ENCODE measurements around the gene ZCCHC17.
"Not testable (repeated sequence)": the region's sequence is repeated elsewhere in the genome, so short reads cannot be mapped to it uniquely, and the experiment has no call there.

The ZCCHC17 gene, protein sequence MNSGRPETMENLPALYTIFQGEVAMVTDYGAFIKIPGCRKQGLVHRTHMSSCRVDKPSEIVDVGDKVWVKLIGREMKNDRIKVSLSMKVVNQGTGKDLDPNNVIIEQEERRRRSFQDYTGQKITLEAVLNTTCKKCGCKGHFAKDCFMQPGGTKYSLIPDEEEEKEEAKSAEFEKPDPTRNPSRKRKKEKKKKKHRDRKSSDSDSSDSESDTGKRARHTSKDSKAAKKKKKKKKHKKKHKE

DNA sequence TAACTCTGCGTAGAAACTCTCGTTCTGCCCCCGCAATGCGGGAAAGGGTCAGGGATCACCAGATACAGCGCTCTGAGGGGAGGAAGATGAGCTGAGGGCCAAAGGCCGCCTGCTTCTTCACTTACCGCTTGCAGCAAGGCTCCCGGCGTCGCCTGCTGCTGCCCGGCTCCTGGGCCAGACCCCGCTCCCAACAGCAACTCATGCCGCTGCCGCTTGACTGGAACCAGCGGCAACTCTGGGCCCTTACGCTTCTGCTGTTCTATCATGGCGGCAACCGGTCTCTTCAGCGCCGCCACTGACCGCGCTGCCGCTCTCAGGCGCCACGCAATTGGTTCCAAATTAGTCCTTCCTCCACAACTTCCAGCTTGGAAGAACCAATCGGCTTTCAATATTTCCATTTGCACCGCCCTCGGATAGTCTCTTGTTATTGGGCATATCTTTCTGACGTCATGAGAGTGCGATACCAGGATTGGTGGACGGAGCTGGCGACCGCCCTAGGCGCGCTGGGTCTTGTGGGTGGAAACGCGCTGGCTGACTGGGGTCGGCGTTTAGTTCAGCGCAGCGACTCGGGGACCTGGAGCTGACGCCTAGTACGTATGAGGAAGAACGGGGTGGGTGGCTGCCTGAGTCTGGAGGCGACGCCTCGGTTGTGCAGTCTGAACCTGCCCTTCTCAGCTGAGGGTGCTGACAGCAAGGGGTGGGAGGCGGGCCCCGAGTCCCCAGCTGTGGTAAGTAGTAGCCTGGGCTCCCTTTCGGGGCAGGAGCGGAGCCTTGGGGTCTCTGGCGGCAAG, at the start of gene ZCCHC17, which contains the start of gene SNRNP40:
Gene ZCCHC17, plus strand, starts transcription at position 547 of the 791 bp plus-strand sequence. CDS start 13,067 bp downstream, outside the sequence.
Gene SNRNP40, minus strand, starts transcription at position 303 of the 791 bp plus-strand sequence. Its CDS starts 37 bp downstream, at position 266.
- in situ Hi-C loops (cut with HindIII; ENCODE audit: low pct_unique_long_range_greater_than_20kb, low sequenced_read_pairs), result no loop called here
- no peak for TF ChIP-seq JUND (IDR thresholded peaks at IDR 0.05; ENCODE audit: low read depth)
- DNase-seq (ENCODE audit: low read depth in 1 of 2, low spot score in 1 of 2), result peak; percentile 93 to 99

DNA sequence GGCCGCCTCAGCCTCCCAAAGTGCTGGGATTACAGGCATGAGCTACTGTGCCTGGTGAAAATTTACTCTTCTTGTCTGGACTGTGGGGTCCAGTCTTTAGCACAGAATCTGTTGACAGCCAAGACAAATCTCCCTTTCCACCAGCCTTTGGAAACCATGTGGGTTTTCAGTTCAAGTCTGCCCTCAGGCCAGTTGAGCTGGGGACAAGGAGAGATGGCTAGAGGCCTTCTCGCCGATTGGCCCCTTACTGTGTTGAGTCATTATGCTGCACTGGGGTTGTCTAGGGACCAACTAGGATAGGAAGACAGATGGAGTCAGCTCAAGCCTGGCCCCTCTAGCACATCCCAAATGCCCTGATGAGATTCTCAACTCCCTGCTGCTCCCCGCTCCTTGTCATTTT, 48.6 kb upstream of the ZCCHC17 start:
- no peak for DNase-seq (ENCODE audit: low read depth in 1 of 2, low spot score in 1 of 2)
- in situ Hi-C loops (cut with HindIII; ENCODE audit: low pct_unique_long_range_greater_than_20kb, low sequenced_read_pairs), result no loop called here
- TF ChIP-seq JUND (IDR thresholded peaks at IDR 0.05; ENCODE audit: low read depth), result no peak

DNA sequence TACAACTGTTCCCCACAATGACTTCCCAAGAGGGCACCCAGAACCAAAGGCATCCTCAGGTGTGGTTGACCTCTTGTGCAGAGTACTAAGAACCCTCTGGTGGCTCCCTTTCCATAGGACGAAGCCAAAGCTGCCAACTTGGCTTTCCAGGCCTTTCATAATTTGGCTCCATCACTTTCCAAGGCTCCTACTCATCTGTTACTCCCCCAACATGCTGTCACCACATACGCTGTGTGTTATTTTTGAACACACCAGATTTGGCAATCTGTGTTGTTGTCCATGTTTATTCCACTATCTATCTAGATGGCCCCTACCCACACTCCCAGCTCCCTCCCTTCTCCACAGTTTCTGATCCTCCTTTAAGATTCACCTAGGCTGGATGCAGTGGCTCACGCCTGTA, 47.0 kb upstream of the ZCCHC17 start:
- no peak for TF ChIP-seq JUND (IDR thresholded peaks at IDR 0.05; ENCODE audit: low read depth)
- DNase-seq (ENCODE audit: low read depth in 1 of 2, low spot score in 1 of 2), result no peak
- in situ Hi-C loops (cut with HindIII; ENCODE audit: low pct_unique_long_range_greater_than_20kb, low sequenced_read_pairs), result no loop called here

DNA sequence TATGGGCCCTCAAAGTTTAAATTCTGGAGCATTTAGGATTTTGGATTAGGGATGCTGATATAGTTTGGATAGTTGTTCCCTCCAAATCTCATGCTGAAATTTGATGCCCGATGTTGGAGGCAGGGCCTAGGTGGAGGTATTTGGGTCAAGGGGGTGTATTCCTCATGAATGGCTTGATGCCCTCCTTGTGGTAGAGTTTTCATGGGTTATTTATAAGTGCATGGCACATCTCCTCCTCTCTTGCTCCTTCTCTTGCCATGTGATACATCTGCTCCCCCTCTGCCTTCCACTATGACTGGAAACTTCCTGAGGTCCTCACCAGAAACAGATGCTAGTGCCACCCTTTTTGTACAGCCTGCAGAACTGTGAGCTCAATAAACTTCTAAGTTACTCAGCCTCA, 39.6 kb upstream of the ZCCHC17 start:
- TF ChIP-seq JUND (IDR thresholded peaks at IDR 0.05; ENCODE audit: low read depth), result no peak
- in situ Hi-C loops (cut with HindIII; ENCODE audit: low pct_unique_long_range_greater_than_20kb, low sequenced_read_pairs), result no loop called here

DNA sequence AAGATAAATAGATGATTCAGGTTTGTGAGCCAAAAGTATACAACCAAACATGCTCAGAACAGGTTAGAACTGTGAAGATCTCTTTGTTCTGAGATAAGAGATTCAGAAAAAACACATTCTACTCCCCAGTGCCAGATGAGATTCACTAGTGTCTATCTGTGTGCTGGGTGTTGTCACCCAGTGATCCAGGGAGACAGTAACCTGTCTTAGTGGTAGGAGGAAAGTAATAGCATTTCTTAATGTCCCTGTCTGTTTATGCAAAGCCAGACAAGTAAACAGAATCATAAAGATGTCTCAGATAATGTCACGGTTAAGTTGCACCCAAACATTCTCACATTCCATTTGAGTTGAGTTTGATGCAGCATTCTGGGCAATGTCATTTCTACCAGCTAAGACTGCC, 38.3 kb upstream of the ZCCHC17 start:
- no peak for TF ChIP-seq JUND (IDR thresholded peaks at IDR 0.05; ENCODE audit: low read depth)
- peak in 1 of 2 experiments; percentile 73 for DNase-seq (ENCODE audit: low read depth in 1 of 2, low spot score in 1 of 2)
- in situ Hi-C loops (cut with HindIII; ENCODE audit: low pct_unique_long_range_greater_than_20kb, low sequenced_read_pairs), result no loop called here

More for the DNA sequence above, 39.6 kb upstream of the ZCCHC17 start:
- no peak for DNase-seq (ENCODE audit: low read depth in 1 of 2, low spot score in 1 of 2)

DNA sequence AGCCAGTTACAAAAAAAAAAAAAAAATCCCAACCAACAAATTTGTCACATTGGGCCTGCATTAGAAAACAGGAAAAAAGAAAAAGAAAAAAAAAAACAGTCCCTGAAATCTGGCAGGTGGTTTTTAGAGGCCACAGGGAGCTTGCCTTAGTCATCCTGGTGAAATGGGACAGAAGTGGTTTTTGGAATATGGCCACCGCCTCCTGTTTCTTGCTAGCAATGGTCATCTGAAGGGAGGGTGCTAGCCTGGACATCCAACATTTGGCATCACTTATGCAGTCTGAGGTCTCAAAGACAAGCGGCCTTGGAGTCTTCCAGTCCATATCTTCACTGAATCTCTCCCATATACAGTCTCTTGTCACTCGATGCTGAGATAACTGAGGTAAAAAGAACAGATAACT, 37.1 kb upstream of the ZCCHC17 start:
- in situ Hi-C loops (cut with HindIII; ENCODE audit: low pct_unique_long_range_greater_than_20kb, low sequenced_read_pairs), result no loop called here
- DNase-seq (ENCODE audit: low read depth in 1 of 2, low spot score in 1 of 2), result no peak
- TF ChIP-seq JUND (IDR thresholded peaks at IDR 0.05; ENCODE audit: low read depth), result no peak

DNA sequence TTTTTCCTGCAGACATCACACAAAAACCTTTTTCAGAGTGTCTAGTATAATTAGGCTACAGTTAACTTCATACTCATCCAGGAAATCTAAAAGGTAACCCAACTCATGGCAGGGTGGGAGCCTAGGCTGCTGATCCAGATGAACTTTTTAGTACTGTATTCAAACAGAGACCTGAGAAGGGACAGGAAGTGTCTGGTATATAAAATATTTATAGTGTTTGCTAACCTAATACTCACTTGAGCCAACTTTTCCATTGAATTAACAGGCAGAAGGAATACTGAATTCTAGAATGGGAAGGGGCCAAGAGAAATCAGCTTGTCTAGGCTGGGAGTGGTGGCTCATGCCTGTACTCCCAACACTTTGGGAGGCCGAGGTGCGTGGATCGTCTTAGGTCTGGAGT, 34.9 kb upstream of the ZCCHC17 start:
- no peak for TF ChIP-seq JUND (IDR thresholded peaks at IDR 0.05; ENCODE audit: low read depth)
- no peak for DNase-seq (ENCODE audit: low read depth in 1 of 2, low spot score in 1 of 2)
- in situ Hi-C loops (cut with HindIII; ENCODE audit: low pct_unique_long_range_greater_than_20kb, low sequenced_read_pairs), result no loop called here

DNA sequence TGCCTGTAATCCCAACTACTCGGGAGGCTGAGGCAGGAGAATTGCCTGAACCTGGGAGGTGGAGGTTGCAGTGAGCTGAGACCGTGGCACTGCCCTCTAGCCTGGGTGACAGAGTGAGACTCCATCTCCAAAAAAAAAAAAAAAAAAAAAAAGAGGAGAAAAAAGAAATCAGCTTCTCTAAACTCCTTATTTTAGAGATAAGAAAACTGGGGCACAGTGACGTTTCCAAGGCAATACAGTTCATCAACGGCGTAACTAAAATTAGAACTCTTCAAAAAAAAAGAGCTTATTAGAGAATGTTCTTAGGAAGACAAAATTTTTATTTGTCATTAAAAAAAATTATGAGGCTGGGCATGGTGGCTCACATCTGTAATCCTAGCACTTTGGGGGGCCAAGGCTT, 34.4 kb upstream of the ZCCHC17 start:
- DNase-seq (ENCODE audit: low read depth in 1 of 2, low spot score in 1 of 2); in situ Hi-C loops (cut with HindIII; ENCODE audit: low pct_unique_long_range_greater_than_20kb, low sequenced_read_pairs): not testable (repeated sequence)

DNA sequence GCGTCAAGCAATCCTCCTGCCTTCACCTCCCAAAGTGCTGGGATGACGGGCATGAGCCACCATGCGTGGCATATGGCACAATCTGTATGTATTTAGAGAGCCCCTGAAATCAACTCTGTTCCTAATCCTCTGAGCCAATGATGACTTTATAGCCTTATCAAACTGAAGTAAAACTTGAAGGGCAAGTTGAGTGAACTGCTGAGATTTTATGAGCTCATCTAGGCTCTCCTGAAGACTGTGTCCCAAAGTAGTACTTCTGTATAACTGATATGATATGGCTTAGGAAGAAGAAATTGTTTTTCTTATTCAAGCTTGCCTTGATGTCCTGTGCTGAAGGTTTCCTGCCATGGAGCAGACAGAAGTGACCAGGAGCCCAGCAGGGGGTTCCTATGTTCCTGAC, 33.4 kb upstream of the ZCCHC17 start:
- in situ Hi-C loops (cut with HindIII; ENCODE audit: low pct_unique_long_range_greater_than_20kb, low sequenced_read_pairs), result no loop called here
- TF ChIP-seq JUND (IDR thresholded peaks at IDR 0.05; ENCODE audit: low read depth), result no peak
- no peak for DNase-seq (ENCODE audit: low read depth in 1 of 2, low spot score in 1 of 2)

DNA sequence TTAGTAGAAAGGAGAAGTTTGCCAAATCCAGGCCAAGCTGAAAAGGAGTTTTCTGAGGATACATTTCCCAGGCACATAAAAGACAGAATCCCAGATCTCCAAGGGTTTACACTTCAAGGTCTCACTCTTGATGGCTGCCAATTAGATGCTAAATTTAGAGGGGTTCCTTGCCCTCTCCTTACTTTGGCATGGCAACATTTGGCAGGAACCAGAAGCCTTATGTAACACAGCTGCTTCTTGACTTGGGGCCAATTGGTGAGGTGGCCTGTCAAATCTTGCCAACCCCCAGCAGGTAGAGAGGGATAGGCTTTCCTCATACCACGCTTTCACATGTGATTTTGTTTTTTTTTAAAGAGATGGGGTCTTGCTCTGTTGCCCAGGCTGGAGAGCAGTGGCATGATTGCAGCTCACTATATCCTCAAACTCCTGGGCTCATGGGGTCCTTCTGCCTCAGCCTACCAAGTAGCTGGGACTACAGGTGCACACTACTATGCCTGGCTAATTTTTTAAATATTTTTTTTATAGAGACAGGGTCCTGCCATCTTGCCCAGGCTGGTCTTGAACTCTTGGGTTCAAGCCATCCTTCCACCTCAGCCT, 31.9 kb upstream of the ZCCHC17 start:
- no peak for DNase-seq (ENCODE audit: low read depth in 1 of 2, low spot score in 1 of 2)
- in situ Hi-C loops (cut with HindIII; ENCODE audit: low pct_unique_long_range_greater_than_20kb, low sequenced_read_pairs), result no loop called here
- no peak for TF ChIP-seq JUND (IDR thresholded peaks at IDR 0.05; ENCODE audit: low read depth)

DNA sequence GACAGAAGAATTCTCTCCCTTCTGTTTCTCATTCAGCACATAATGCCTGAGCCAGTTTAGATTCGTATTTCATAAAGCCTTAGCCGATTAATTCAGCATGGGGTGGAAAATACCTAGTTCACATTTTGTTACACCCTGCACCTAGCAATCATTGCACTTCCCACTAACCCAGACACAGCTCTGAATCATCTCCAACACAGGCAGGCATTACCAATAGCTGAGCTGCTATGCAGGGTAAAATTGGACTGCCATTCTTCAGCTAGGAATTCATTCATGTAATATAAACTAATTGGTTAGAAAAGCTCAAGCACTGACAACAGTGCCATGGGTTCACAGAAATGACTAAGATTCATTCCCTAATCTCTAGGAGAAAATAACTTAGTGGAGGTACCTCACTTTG, 30.3 kb upstream of the ZCCHC17 start:
- in situ Hi-C loops (cut with HindIII; ENCODE audit: low pct_unique_long_range_greater_than_20kb, low sequenced_read_pairs), result no loop called here
- TF ChIP-seq JUND (IDR thresholded peaks at IDR 0.05; ENCODE audit: low read depth), result no peak
- DNase-seq (ENCODE audit: low read depth in 1 of 2, low spot score in 1 of 2), result no peak

DNA sequence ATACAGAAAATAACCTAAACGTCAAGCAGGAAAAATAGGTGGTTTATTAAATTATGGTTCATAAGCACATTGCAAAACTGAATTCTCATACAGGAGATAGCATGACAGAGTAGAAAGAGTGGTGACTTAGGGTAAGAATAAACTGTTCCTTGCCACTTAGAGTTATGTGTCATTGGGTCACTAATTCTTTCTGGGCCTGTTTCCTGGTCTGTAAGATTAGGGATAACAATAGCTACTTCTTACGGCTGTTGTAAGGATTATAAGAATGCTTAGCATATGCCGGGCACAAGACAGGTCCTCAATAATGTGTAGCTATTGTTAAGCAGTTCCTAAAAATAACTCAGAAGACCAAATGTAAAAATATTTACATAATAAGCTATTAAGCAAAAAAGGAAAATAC, 24.5 kb upstream of the ZCCHC17 start:
- no peak for DNase-seq (ENCODE audit: low read depth in 1 of 2, low spot score in 1 of 2)
- in situ Hi-C loops (cut with HindIII; ENCODE audit: low pct_unique_long_range_greater_than_20kb, low sequenced_read_pairs), result no loop called here
- TF ChIP-seq JUND (IDR thresholded peaks at IDR 0.05; ENCODE audit: low read depth), result no peak

DNA sequence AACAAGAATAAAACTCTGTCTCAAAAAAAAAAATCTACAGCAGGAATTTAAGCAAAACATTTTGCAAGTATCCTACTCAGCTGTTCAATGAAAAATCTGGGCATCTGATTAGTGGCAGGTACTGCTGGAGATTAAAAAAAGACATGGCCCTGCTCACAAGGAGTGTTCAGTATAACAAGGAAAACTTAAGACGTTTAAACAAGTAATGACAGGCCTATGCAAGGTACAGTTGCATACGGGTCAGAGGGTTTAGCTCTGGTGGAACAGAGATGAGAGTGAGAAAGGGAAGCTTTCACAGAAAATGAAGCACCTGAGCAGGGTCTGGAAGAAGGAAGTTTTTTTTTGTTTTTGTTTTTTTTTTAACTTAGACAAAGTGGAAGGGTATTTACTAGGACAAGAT, 23.2 kb upstream of the ZCCHC17 start:
- TF ChIP-seq JUND (IDR thresholded peaks at IDR 0.05; ENCODE audit: low read depth), result no peak
- in situ Hi-C loops (cut with HindIII; ENCODE audit: low pct_unique_long_range_greater_than_20kb, low sequenced_read_pairs), result no loop called here
- DNase-seq (ENCODE audit: low read depth in 1 of 2, low spot score in 1 of 2), result no peak

DNA sequence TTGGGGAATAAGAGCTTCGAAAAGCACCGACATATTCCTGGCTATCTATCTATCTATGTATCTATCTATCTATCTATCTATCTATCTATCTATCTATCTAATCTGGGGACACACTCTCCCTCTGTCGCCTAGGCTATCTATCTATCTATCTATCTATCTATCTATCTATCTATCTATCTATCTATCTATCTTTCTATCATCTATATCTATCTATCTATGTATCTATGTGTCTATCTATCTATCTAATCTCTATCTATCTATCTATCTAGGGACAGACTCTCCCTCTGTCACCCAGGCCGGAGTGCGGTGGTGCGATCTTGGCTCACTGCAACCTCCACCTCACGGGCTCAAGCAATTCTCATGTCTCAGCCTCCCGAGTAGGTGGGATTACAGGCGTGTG, 14.4 kb upstream of the ZCCHC17 start:
- in situ Hi-C loops (cut with HindIII; ENCODE audit: low pct_unique_long_range_greater_than_20kb, low sequenced_read_pairs); DNase-seq (ENCODE audit: low read depth in 1 of 2, low spot score in 1 of 2): not testable (repeated sequence)

DNA sequence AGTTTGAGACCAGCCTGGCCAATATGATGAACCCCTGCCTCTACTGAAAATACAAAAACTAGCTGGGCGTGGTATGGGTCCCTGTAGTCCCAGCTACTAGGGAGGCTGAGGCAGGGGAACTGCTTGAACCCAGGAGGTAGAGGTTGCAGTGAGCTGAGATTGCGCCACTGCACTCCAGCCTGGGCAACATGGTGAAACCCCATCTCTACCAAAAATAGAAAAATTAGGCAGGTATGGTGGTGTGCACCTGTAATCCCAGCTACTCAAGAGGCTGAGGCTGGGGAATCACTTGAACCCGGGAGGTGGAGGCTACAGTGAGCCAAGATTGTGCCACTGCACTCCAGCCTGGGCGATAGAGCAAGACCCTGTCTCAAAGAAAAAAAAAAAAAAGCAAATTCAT, 9.0 kb upstream of the ZCCHC17 start:
- in situ Hi-C loops (cut with HindIII; ENCODE audit: low pct_unique_long_range_greater_than_20kb, low sequenced_read_pairs); DNase-seq (ENCODE audit: low read depth in 1 of 2, low spot score in 1 of 2): not testable (repeated sequence)
